Natural killer cell treated with Interleukin-12 subunit alpha and Interleukin-12 subunit beta and Interleukin-15 and Interleukin-18, amount 100 ng/mL, for 72 hours (primary cell): Measurements from ENCODE around the gene ITGB1BP2. TPM values are rescaled to one million over a fixed set of nuclear protein-coding genes. Genes with fewer than 3 reads are reported as not detected.
"Not testable (repeated sequence)": the region's sequence is repeated elsewhere in the genome, so short reads cannot be mapped to it uniquely, and the experiment has no call there.

Experiments
- ATAC-seq, 2 donors: fragments of 150-1000 bp; cut with Tn5 transposase in 1 of 2; sonication (Bioruptor Pico), chemical (Tn5 transposase) in 1 of 2; 2 replicates each; pipeline ENCODE4 v1.10.0; 2021
- DNase-seq: peaks from one replicate; pipeline ENCODE4 v3.0.0; 2022; ENCODE audit warnings: low spot score
- H3K27ac Mint-ChIP-seq, 2 donors: 1 replicate in 1 of 2; 2 replicates in 1 of 2; pipeline ENCODE4 v1.8.0; 2022; ENCODE audit warnings: mixed read lengths in 2 of 2, mild to moderate bottlenecking in 1 of 2, moderate library complexity in 1 of 2
- H3K27me3 Mint-ChIP-seq, 2 donors: 1 replicate in 1 of 2; 2 replicates in 1 of 2; pipeline ENCODE4 v1.8.0; 2022; ENCODE audit warnings: mixed read lengths in 2 of 2
- H3K36me3 Mint-ChIP-seq: one replicate; pipeline ENCODE4 v1.8.0; 2022; ENCODE audit warnings: mixed read lengths
- H3K4me1 Mint-ChIP-seq, 2 donors: 1 replicate in 1 of 2; 2 replicates in 1 of 2; pipeline ENCODE4 v1.8.0; 2022; ENCODE audit warnings: low read depth in 2 of 2, mixed read lengths in 2 of 2, mild to moderate bottlenecking in 1 of 2
- H3K4me3 Mint-ChIP-seq: one replicate; pipeline ENCODE4 v1.8.0; 2022; ENCODE audit warnings: mixed read lengths
- H3K9me3 Mint-ChIP-seq: 2 replicates; pipeline ENCODE4 v1.8.0; 2022; ENCODE audit warnings: mixed read lengths
- total RNA-seq, 2 donors: library from RNA; stranded (reverse); gene quantifications; one replicate each; pipeline ENCODE4 v1.2.3, GENCODE V29; 2022

Gene ITGB1BP2
- 10 to 100 TPM in 1 of 2 donors, 1 to 10 TPM in 1; 2.5 to 10.4 TPM for total RNA-seq

GRCh38 chrX:71301195-71301924 is at the start of gene ITGB1BP2:
Gene ITGB1BP2, plus strand, starts transcription at chrX:71301750. Its CDS starts 57 bp downstream, at chrX:71301807.
- DNase-seq: no peak
- H3K4me3 Mint-ChIP-seq: peak within 1 kb of the TSS; percentile 71
- no peak for ATAC-seq
- peak within 1 kb of the TSS; percentile 66 to 81 for H3K27ac Mint-ChIP-seq
- no peaks in the 10 kb centered on the region for H3K9me3 Mint-ChIP-seq
- H3K27me3 Mint-ChIP-seq: no peaks in the 10 kb centered on the region
- H3K4me1 Mint-ChIP-seq: peaks cover 13 to 21% of the 10 kb centered on the region in 2 donors
- peaks cover 27% of the 10 kb centered on the region for H3K36me3 Mint-ChIP-seq

GRCh38 chrX:71252221-71252620 is 49.3 kb upstream of the ITGB1BP2 start:
- peak overlapping the region in 1 of 2 donors; percentile 45 for H3K27ac Mint-ChIP-seq

GRCh38 chrX:71253253-71254091 is 48.1 kb upstream of the ITGB1BP2 start:
- H3K27me3 Mint-ChIP-seq: peaks cover 0 to 3% of the 10 kb centered on the region in 2 donors
- ATAC-seq (no peak), DNase-seq (no peak)
- H3K4me1 Mint-ChIP-seq: peaks cover 14 to 17% of the 10 kb centered on the region in 2 donors
- H3K36me3 Mint-ChIP-seq: no peaks in the 10 kb centered on the region
- H3K9me3 Mint-ChIP-seq: no peaks in the 10 kb centered on the region
- H3K4me3 Mint-ChIP-seq: peak overlapping the region; percentile 94
- H3K27ac Mint-ChIP-seq: peak overlapping the region; percentile 79 to 85

More at GRCh38 chrX:71252221-71252620, 49.3 kb upstream of the ITGB1BP2 start:
- H3K4me3 Mint-ChIP-seq: peak overlapping the region; percentile 36
- no peak for DNase-seq
- no peaks in the 10 kb centered on the region for H3K9me3 Mint-ChIP-seq
- no peak for ATAC-seq
- no peaks in the 10 kb centered on the region for H3K36me3 Mint-ChIP-seq
- H3K27me3 Mint-ChIP-seq: peaks cover 0 to 3% of the 10 kb centered on the region in 2 donors
- H3K4me1 Mint-ChIP-seq: peaks cover 14 to 17% of the 10 kb centered on the region in 2 donors

- peak; percentile 85 for DNase-seq
- Mint-ChIP-seq H3K4me3 (peak within 1 kb of the TSS; percentile 94), H3K27ac (peak within 1 kb of the TSS; percentile 79 to 85), H3K4me1 (peaks cover 14 to 17% of the 10 kb centered on the region in 2 donors), H3K9me3 (no peaks in the 10 kb centered on the region), H3K27me3 (peaks cover 0 to 3% of the 10 kb centered on the region in 2 donors), H3K36me3 (no peaks in the 10 kb centered on the region)
- ATAC-seq: peak; percentile 95
Measured at GRCh38 chrX:71254092-71254963, 47.2 kb upstream of the ITGB1BP2 start, which contains the start of gene ZMYM3. Gene ZMYM3, minus strand, starts transcription at chrX:71254140. Its CDS starts 885 bp downstream, at chrX:71253255.

GRCh38 chrX:71256051-71256450 is 45.5 kb upstream of the ITGB1BP2 start:
- Mint-ChIP-seq H3K27ac (peak overlapping the region; percentile 79 to 85), H3K4me1 (peaks cover 14 to 17% of the 10 kb centered on the region in 2 donors), H3K9me3 (no peaks in the 10 kb centered on the region), H3K4me3 (peak overlapping the region; percentile 94), H3K27me3 (peaks cover 0 to 3% of the 10 kb centered on the region in 2 donors), H3K36me3 (no peaks in the 10 kb centered on the region)
- DNase-seq: no peak
- ATAC-seq: no peak

GRCh38 chrX:71256856-71257255 is 44.7 kb upstream of the ITGB1BP2 start:
- no peak for DNase-seq
- no peak overlapping the region for H3K27ac Mint-ChIP-seq
- H3K4me3 Mint-ChIP-seq: no peak overlapping the region
- no peak for ATAC-seq
- H3K27me3 Mint-ChIP-seq: peaks cover 0 to 3% of the 10 kb centered on the region in 2 donors
- H3K9me3 Mint-ChIP-seq: no peaks in the 10 kb centered on the region
- peaks cover 13 to 16% of the 10 kb centered on the region in 2 donors for H3K4me1 Mint-ChIP-seq
- no peaks in the 10 kb centered on the region for H3K36me3 Mint-ChIP-seq

- ATAC-seq: not testable (repeated sequence)
Measured at GRCh38 chrX:71268624-71269023, 32.9 kb upstream of the ITGB1BP2 start.

GRCh38 chrX:71269801-71270395 is 31.7 kb upstream of the ITGB1BP2 start:
- Mint-ChIP-seq H3K4me3 (no peak overlapping the region), H3K27me3 (no peaks in the 10 kb centered on the region), H3K36me3 (no peaks in the 10 kb centered on the region), H3K27ac (no peak overlapping the region), H3K9me3 (no peaks in the 10 kb centered on the region), H3K4me1 (no peaks in the 10 kb centered on the region)
- DNase-seq: no peak
- no peak for ATAC-seq

More at GRCh38 chrX:71268624-71269023, 32.9 kb upstream of the ITGB1BP2 start:
- H3K9me3 Mint-ChIP-seq, H3K27me3 Mint-ChIP-seq, H3K27ac Mint-ChIP-seq, H3K36me3 Mint-ChIP-seq, H3K4me1 Mint-ChIP-seq, H3K4me3 Mint-ChIP-seq, DNase-seq: not testable (repeated sequence)

- not testable (repeated sequence) for H3K9me3 Mint-ChIP-seq, H3K27me3 Mint-ChIP-seq, DNase-seq, H3K4me1 Mint-ChIP-seq, ATAC-seq, H3K36me3 Mint-ChIP-seq, H3K4me3 Mint-ChIP-seq, H3K27ac Mint-ChIP-seq
Measured at GRCh38 chrX:71272313-71272712, 29.2 kb upstream of the ITGB1BP2 start.

GRCh38 chrX:71281300-71281699 is 20.2 kb upstream of the ITGB1BP2 start:
- not testable (repeated sequence) for H3K4me1 Mint-ChIP-seq, H3K4me3 Mint-ChIP-seq, DNase-seq, ATAC-seq, H3K27me3 Mint-ChIP-seq, H3K27ac Mint-ChIP-seq, H3K36me3 Mint-ChIP-seq, H3K9me3 Mint-ChIP-seq

GRCh38 chrX:71282514-71283402 is 18.8 kb upstream of the ITGB1BP2 start:
- Mint-ChIP-seq H3K9me3 (no peaks in the 10 kb centered on the region), H3K4me1 (peaks cover 5 to 12% of the 10 kb centered on the region in 2 donors), H3K27ac (peak overlapping the region; percentile 97 to 99), H3K27me3 (peaks cover 7 to 8% of the 10 kb centered on the region in 2 donors), H3K4me3 (peak overlapping the region; percentile 95), H3K36me3 (peaks cover 4% of the 10 kb centered on the region)
- DNase-seq (no peak), ATAC-seq (peak; percentile 65 to 71)
